Esophagus muscularis mucosa (tissue), 4 donors: Measurements from ENCODE around the gene RTEL1. TPM values are rescaled to one million over a fixed set of nuclear protein-coding genes. Genes with fewer than 3 reads are reported as not detected.

Experiments used
- DNase-seq: peaks from one replicate; pipeline ENCODE4 v3.0.0-alpha.2; 2017; ENCODE audit errors: extremely low spot score
- H3K27ac ChIP-seq, 4 donors: fragments of 200-600 bp; sonication (generic); replicated peaks in 1 of 4; 1 replicate in 3 of 4; 2 replicates in 1 of 4; pipeline ENCODE4 v1.5.1; 2016 to 2019; ENCODE audit warnings: mild to moderate bottlenecking in 1 of 4
- H3K27me3 ChIP-seq, 4 donors: fragments of 200-600 bp; sonication (generic); one replicate each; pipeline versions ENCODE4 v1.5.1 to v1.6.0; 2016 to 2019
- H3K36me3 ChIP-seq, 4 donors: fragments of 200-600 bp; sonication (generic); one replicate each; pipeline ENCODE4 v1.5.1; 2016 to 2019
- H3K4me1 ChIP-seq, 4 donors: fragments of 200-600 bp; sonication (generic); one replicate each; pipeline ENCODE4 v1.5.1; 2016 to 2019
- H3K4me3 ChIP-seq, 4 donors: fragments of 200-600 bp; sonication (generic); 1 replicate in 2 of 4; 2 replicates in 2 of 4; pipeline ENCODE4 v1.5.1; 2016 to 2019; ENCODE audit warnings: mild to moderate bottlenecking in 4 of 4, moderate library complexity in 1 of 4
- H3K9me3 ChIP-seq, 4 donors: fragments of 200-600 bp; sonication (generic); 1 replicate in 3 of 4; 2 replicates in 1 of 4; pipeline ENCODE4 v1.5.1; 2016 to 2019
- EP300 ChIP-seq: sonication (generic); formaldehyde crosslinking; IDR thresholded peaks from one replicate; pipeline ENCODE4 v1.6.1; 2017; ENCODE audit warnings: antibody characterized with exemption
- POLR2A ChIP-seq: fragments of 450-650 bp; IDR thresholded peaks from one replicate; pipeline ENCODE4 v1.6.1; 2017; ENCODE audit warnings: antibody characterized with exemption, moderate library complexity, mild to moderate bottlenecking, low read depth
- POLR2AphosphoS5 ChIP-seq, 2 donors: sonication (generic); formaldehyde crosslinking; IDR thresholded peaks; one replicate each; pipeline ENCODE4 v1.6.1; 2017; ENCODE audit warnings: antibody characterized with exemption in 2 of 2
- WGBS: methylation state at CpG from one replicate; pipeline ENCODE4 v1.1.5; 2018; 5-methylcytosine and 5-hydroxymethylcytosine counted together
- intact Hi-C: fragments of 100-400 bp; cut with DNase I; formaldehyde crosslinking; loops from one replicate; pipeline ENCODE4 v1.15.1; 2023
- total RNA-seq, 4 donors: library from RNA; depleted of rRNA; stranded (reverse); fragments of >200 nt; gene quantifications; one replicate each; pipeline versions ENCODE4 v1.1.0 to v1.2.1, GENCODE V29; 2016
- TF ChIP-seq, protein P1 (sequence below), 3 experiments: fragments of 200-600 bp in 2 of 3; fragments of 450-650 bp in 1 of 3; sonication (generic) in 2 of 3; IDR thresholded peaks; one replicate each; pipeline ENCODE4 v1.5.1; 2017 to 2019; ENCODE audit warnings: antibody characterized with exemption in 3 of 3, mild to moderate bottlenecking in 2 of 3, moderate library complexity in 1 of 3

RTEL1 gene
- total RNA-seq, 4 donors from 2014 or later, result 8.4 to 13.4 (median 9.6) TPM

DNA sequence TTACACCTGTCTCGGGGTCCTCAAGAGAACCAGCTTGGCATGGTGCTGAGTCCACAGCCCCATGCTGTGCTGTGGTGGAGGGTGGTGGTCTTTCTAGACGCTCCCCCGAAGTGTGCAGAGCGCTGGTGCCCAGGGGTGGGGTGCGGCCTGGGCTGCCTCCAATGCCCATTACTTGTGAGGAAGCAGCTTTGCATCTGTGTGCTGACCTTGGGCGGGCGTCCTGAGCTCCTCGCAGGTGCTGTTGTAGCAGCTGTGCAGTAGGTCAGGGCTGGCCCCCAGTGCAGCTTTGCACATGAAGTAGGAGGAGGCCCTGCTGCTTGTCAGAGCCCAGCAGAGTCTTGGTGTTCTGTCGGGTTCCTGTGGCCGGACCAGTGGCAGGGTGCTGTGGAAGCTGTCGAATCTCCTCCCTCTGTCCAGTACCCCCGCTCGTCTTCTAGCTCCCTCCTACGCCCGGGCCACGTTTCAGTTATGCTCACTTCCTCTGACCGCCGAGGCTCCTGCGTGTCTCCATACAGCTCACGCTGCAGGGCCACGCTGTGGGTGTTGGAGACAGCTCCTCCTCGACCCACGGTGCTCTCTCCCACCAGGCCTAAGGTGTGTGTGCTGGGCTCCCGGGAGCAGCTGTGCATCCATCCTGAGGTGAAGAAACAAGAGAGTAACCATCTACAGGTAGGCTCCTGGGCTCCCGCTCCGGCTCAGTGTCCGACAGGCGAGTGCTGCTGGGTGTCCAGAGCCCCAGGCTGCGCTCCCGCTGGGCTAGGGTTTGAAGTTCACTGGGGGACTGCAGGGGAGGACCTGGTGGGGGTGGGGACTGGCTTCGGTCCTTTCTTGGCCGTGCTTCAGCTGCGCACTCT is 4.1 kb downstream of the RTEL1 start:
- TF ChIP-seq POLR2A (no peak), POLR2AphosphoS5 (IDR thresholded peaks at IDR 0.05) (no peak), EP300 (no peak)
- TF ChIP-seq, protein P1, sequence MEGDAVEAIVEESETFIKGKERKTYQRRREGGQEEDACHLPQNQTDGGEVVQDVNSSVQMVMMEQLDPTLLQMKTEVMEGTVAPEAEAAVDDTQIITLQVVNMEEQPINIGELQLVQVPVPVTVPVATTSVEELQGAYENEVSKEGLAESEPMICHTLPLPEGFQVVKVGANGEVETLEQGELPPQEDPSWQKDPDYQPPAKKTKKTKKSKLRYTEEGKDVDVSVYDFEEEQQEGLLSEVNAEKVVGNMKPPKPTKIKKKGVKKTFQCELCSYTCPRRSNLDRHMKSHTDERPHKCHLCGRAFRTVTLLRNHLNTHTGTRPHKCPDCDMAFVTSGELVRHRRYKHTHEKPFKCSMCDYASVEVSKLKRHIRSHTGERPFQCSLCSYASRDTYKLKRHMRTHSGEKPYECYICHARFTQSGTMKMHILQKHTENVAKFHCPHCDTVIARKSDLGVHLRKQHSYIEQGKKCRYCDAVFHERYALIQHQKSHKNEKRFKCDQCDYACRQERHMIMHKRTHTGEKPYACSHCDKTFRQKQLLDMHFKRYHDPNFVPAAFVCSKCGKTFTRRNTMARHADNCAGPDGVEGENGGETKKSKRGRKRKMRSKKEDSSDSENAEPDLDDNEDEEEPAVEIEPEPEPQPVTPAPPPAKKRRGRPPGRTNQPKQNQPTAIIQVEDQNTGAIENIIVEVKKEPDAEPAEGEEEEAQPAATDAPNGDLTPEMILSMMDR (IDR thresholded peaks at IDR 0.05), result no peak
- Histone ChIP-seq H3K4me3 (no peak overlapping the region), H3K27ac (no peak overlapping the region), H3K36me3 (peaks cover 32 to 73% (median 69%) of the 10 kb centered on the region in 4 donors), H3K4me1 (peaks cover 20 to 38% (median 23%) of the 10 kb centered on the region in 4 donors), H3K9me3 (no peaks in the 10 kb centered on the region), H3K27me3 (no peaks in the 10 kb centered on the region)
- WGBS, result 94% methylated on average over 24 of the region's 33 CpGs
- no peak for DNase-seq
- intact Hi-C loops, result no loop called here

GRCh38 chr20:63662813-63663189 is 4.7 kb downstream of the RTEL1 start:
- 96% methylated on average over 8 of the region's 9 CpGs for WGBS
- DNase-seq, result no peak
- Histone ChIP-seq H3K27ac (no peak overlapping the region), H3K27me3 (no peaks in the 10 kb centered on the region), H3K9me3 (no peaks in the 10 kb centered on the region), H3K4me1 (peaks cover 14 to 31% (median 16%) of the 10 kb centered on the region in 4 donors), H3K36me3 (peaks cover 36 to 79% (median 75%) of the 10 kb centered on the region in 4 donors), H3K4me3 (no peak overlapping the region)
- intact Hi-C loops, result no loop called here
- TF ChIP-seq POLR2AphosphoS5 (IDR thresholded peaks at IDR 0.05), result no peak
- TF ChIP-seq, protein P1 (IDR thresholded peaks at IDR 0.05), result no peak
- no peak for TF ChIP-seq POLR2A
- TF ChIP-seq EP300, result no peak

- intact Hi-C loops, result no loop called here
- TF ChIP-seq POLR2AphosphoS5 (IDR thresholded peaks at IDR 0.05) (no peak), POLR2A (no peak), EP300 (no peak)
- TF ChIP-seq, protein P1 (IDR thresholded peaks at IDR 0.05), result no peak
- peaks cover 36 to 86% (median 82%) of the 10 kb centered on the region in 4 donors for H3K36me3 ChIP-seq
Measured at GRCh38 chr20:63663332-63664066, 5.4 kb downstream of the RTEL1 start.

DNA sequence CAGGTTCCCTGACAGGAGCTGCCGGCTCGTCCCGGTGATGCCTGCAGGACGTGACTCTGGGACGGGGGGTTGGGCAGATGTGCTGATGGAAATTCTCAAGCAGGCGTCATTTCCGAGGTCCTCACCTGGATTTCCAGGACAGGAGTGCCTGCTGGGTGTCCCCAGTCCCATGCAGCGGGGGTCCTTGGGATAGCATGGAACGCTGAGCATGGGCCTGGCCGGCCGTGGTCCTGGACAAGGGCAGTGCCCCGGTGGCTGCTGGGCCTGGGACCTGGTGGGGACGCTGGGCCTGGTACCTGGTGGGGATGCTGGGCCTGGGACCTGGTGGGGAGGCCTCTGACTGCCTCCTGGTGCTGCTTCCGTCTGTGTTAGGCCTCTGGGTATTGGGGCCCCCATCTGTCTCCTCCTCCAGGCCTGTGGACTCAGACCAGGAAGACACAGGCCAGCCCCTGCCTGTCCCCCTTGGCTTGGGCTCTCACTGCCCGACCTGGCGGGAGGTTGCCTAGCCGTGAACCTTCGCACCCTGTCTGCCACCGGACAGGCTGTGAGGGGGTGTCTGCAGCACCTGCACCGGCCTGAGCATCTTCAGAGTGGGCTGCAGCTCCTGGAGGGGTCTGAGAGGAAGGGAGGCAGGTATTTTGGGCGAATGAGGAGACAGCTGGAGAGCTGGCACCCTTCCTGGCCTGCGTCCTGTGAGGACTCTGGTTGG is 6.2 kb downstream of the RTEL1 start:
- Histone ChIP-seq H3K36me3 (peaks cover 36 to 94% (median 87%) of the 10 kb centered on the region in 4 donors), H3K27me3 (no peaks in the 10 kb centered on the region), H3K4me1 (peaks cover 6 to 22% (median 7%) of the 10 kb centered on the region in 4 donors), H3K4me3 (no peak overlapping the region), H3K9me3 (no peaks in the 10 kb centered on the region), H3K27ac (no peak overlapping the region)
- WGBS, result 84% methylated on average over 12 of the region's 22 CpGs
- TF ChIP-seq POLR2AphosphoS5 (IDR thresholded peaks at IDR 0.05) (no peak), POLR2A (no peak), EP300 (no peak)
- TF ChIP-seq, protein P1 (IDR thresholded peaks at IDR 0.05), result no peak
- intact Hi-C loops, result no loop called here
- DNase-seq, result no peak

More at GRCh38 chr20:63663332-63664066, 5.4 kb downstream of the RTEL1 start:
- no peak overlapping the region for H3K4me3 ChIP-seq
- H3K9me3 ChIP-seq, result no peaks in the 10 kb centered on the region
- no peak for DNase-seq
- H3K27ac ChIP-seq, result no peak overlapping the region
- 88% methylated on average over 5 of the region's 26 CpGs for WGBS
- no peaks in the 10 kb centered on the region for H3K27me3 ChIP-seq
- H3K4me1 ChIP-seq, result peaks cover 11 to 29% (median 13%) of the 10 kb centered on the region in 4 donors
